ENCODE data around the gene CEBPZ.

Gene CEBPZ

GRCh38 chr2:37231241-37232130 is at the start of gene CEBPZ, which contains the start of gene NDUFAF7:
Gene CEBPZ (minus strand): TSS chr2:37231596. CDS start chr2:37231567, 29 bp downstream.
Gene NDUFAF7 (plus strand): TSS chr2:37231658. CDS start chr2:37231706, 48 bp downstream.
- Histone ChIP-seq H3K4me1 (ENCODE audit: control insufficient read depth in 5 of 5, insufficient read depth in 5 of 5, low read length in 5 of 5) (peaks cover 8 to 33% (median 29%) of the 10 kb centered on the region in 5 donors), H3K9ac (ENCODE audit: low read length in 5 of 5) (peak within 1 kb of the TSS; percentile 84 to 97 (median 95)), H3K4me3 (ENCODE audit: low read depth in 1 of 5, low read length in 5 of 5) (peak within 1 kb of the TSS; percentile 91 to 96 (median 95)), H3K27ac (ENCODE audit: low read depth, low read length) (peak within 1 kb of the TSS; percentile 91), H3K36me3 (ENCODE audit: control insufficient read depth in 5 of 5, insufficient read depth in 5 of 5, low read length in 5 of 5) (peaks cover 13 to 21% (median 16%) of the 10 kb centered on the region in 5 donors), H3K9me3 (ENCODE audit: control insufficient read depth in 5 of 5, low read length in 5 of 5) (no peaks in the 10 kb centered on the region), H3K27me3 (ENCODE audit: control insufficient read depth in 5 of 5, insufficient read depth in 4 of 5, low read length in 5 of 5) (no peaks in the 10 kb centered on the region)

GRCh38 chr2:37276291-37276690 is 44.9 kb upstream of the CEBPZ start:
- H3K36me3 ChIP-seq (ENCODE audit: control insufficient read depth in 5 of 5, insufficient read depth in 5 of 5, low read length in 5 of 5): peaks cover 44 to 53% (median 47%) of the 10 kb centered on the region in 5 donors
- H3K9ac ChIP-seq (ENCODE audit: low read length in 5 of 5): no peak overlapping the region
- no peak overlapping the region for H3K27ac ChIP-seq (ENCODE audit: low read depth, low read length)
- H3K4me3 ChIP-seq (ENCODE audit: low read depth in 1 of 5, low read length in 5 of 5): no peak overlapping the region
- H3K9me3 ChIP-seq (ENCODE audit: control insufficient read depth in 5 of 5, low read length in 5 of 5): no peaks in the 10 kb centered on the region
- H3K4me1 ChIP-seq (ENCODE audit: control insufficient read depth in 5 of 5, insufficient read depth in 5 of 5, low read length in 5 of 5): peaks cover 0 to 7% (median 0%) of the 10 kb centered on the region in 5 donors
- no peaks in the 10 kb centered on the region for H3K27me3 ChIP-seq (ENCODE audit: control insufficient read depth in 5 of 5, insufficient read depth in 4 of 5, low read length in 5 of 5)

DNA sequence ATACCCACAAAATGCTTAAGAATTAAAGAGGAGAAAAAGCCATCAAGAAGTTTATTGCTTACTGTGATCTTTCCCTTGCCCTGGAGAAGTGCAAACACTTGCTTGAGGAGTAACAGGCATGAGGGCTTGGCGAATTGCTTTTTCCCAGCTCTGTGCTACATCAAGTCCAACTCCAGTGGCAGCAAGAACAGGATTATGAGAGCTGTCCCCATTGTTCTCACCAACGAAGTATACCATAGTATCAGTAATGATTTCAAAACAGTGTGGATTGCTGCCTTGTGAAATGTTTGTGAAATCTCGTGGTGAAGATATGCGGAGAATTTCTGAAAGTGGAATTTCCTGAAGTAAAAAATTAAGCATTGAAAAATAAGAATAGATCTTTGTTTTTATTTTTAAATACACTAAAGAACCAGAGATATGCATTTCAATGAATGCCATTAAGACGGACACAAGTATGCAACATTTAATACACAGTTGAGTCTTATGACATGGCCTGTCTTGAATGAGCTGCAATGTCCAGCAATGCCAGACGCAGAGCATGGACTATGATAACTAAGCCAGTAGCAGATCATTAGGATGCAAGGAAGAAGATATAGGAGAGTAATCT is 43.1 kb upstream of the CEBPZ start:
- Histone ChIP-seq H3K36me3 (ENCODE audit: control insufficient read depth in 5 of 5, insufficient read depth in 5 of 5, low read length in 5 of 5) (peaks cover 40 to 58% (median 46%) of the 10 kb centered on the region in 5 donors), H3K4me1 (ENCODE audit: control insufficient read depth in 5 of 5, insufficient read depth in 5 of 5, low read length in 5 of 5) (peaks cover 0 to 7% (median 0%) of the 10 kb centered on the region in 5 donors)

DNA sequence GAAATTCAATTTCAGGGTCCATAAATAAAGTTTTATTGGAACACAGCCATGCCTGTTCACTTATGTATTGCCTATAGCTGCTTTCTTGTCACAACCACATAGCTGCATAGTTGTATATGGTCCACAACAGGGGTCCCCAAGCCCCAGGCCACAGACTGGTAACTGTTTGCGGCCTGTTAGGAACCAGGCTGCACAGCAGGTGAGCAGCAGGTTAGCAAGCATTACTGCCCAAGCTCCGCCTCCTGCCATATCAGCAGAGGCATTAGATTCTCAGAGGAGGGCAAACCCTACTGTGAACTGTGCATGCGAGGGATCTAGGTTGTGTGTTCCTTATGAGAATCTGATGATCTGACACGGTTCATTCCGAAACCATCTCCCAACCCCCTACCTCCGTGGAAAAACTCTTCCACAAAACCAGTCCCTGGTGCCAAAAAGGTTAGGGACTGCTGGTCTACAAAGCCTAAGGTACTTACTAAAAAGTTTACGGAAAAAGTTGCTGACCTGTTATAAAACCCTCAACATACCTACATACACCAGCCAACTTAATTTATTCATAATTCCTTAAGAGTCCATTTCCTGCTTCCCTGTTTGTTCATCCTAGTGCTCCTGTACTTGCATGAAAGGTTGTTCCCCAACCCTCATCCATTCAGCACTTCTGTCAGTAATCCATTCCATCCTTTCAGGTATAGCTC is 40.1 kb upstream of the CEBPZ start:
- H3K4me3 ChIP-seq (ENCODE audit: low read depth in 1 of 5, low read length in 5 of 5): no peak overlapping the region
- H3K4me1 ChIP-seq (ENCODE audit: control insufficient read depth in 5 of 5, insufficient read depth in 5 of 5, low read length in 5 of 5): peaks cover 0 to 7% (median 0%) of the 10 kb centered on the region in 5 donors
- H3K9me3 ChIP-seq (ENCODE audit: control insufficient read depth in 5 of 5, low read length in 5 of 5): no peaks in the 10 kb centered on the region
- no peak overlapping the region for H3K27ac ChIP-seq (ENCODE audit: low read depth, low read length)
- no peaks in the 10 kb centered on the region for H3K27me3 ChIP-seq (ENCODE audit: control insufficient read depth in 5 of 5, insufficient read depth in 4 of 5, low read length in 5 of 5)
- peaks cover 42 to 65% (median 52%) of the 10 kb centered on the region in 5 donors for H3K36me3 ChIP-seq (ENCODE audit: control insufficient read depth in 5 of 5, insufficient read depth in 5 of 5, low read length in 5 of 5)
- H3K9ac ChIP-seq (ENCODE audit: low read length in 5 of 5): no peak overlapping the region

More for the DNA sequence above, 43.1 kb upstream of the CEBPZ start:
- Histone ChIP-seq H3K9ac (ENCODE audit: low read length in 5 of 5) (no peak overlapping the region), H3K4me3 (ENCODE audit: low read depth in 1 of 5, low read length in 5 of 5) (no peak overlapping the region), H3K27me3 (ENCODE audit: control insufficient read depth in 5 of 5, insufficient read depth in 4 of 5, low read length in 5 of 5) (no peaks in the 10 kb centered on the region), H3K27ac (ENCODE audit: low read depth, low read length) (no peak overlapping the region), H3K9me3 (ENCODE audit: control insufficient read depth in 5 of 5, low read length in 5 of 5) (no peaks in the 10 kb centered on the region)

- Histone ChIP-seq H3K4me3 (ENCODE audit: low read depth in 1 of 5, low read length in 5 of 5) (no peak overlapping the region), H3K36me3 (ENCODE audit: control insufficient read depth in 5 of 5, insufficient read depth in 5 of 5, low read length in 5 of 5) (peaks cover 40 to 61% (median 51%) of the 10 kb centered on the region in 5 donors), H3K27ac (ENCODE audit: low read depth, low read length) (no peak overlapping the region)
Measured at GRCh38 chr2:37268111-37268510, 36.7 kb upstream of the CEBPZ start.

GRCh38 chr2:37267685-37268084 is 36.3 kb upstream of the CEBPZ start:
- Histone ChIP-seq H3K9me3 (ENCODE audit: control insufficient read depth in 5 of 5, low read length in 5 of 5) (no peaks in the 10 kb centered on the region), H3K27me3 (ENCODE audit: control insufficient read depth in 5 of 5, insufficient read depth in 4 of 5, low read length in 5 of 5) (no peaks in the 10 kb centered on the region), H3K27ac (ENCODE audit: low read depth, low read length) (no peak overlapping the region), H3K9ac (ENCODE audit: low read length in 5 of 5) (no peak overlapping the region), H3K4me1 (ENCODE audit: control insufficient read depth in 5 of 5, insufficient read depth in 5 of 5, low read length in 5 of 5) (no peaks in the 10 kb centered on the region), H3K36me3 (ENCODE audit: control insufficient read depth in 5 of 5, insufficient read depth in 5 of 5, low read length in 5 of 5) (peaks cover 37 to 60% (median 49%) of the 10 kb centered on the region in 5 donors), H3K4me3 (ENCODE audit: low read depth in 1 of 5, low read length in 5 of 5) (no peak overlapping the region)

More at GRCh38 chr2:37268111-37268510, 36.7 kb upstream of the CEBPZ start:
- H3K9me3 ChIP-seq (ENCODE audit: control insufficient read depth in 5 of 5, low read length in 5 of 5): no peaks in the 10 kb centered on the region
- no peaks in the 10 kb centered on the region for H3K4me1 ChIP-seq (ENCODE audit: control insufficient read depth in 5 of 5, insufficient read depth in 5 of 5, low read length in 5 of 5)
- H3K27me3 ChIP-seq (ENCODE audit: control insufficient read depth in 5 of 5, insufficient read depth in 4 of 5, low read length in 5 of 5): no peaks in the 10 kb centered on the region
- no peak overlapping the region for H3K9ac ChIP-seq (ENCODE audit: low read length in 5 of 5)

- Histone ChIP-seq H3K4me1 (ENCODE audit: control insufficient read depth in 5 of 5, insufficient read depth in 5 of 5, low read length in 5 of 5) (peaks cover 0 to 2% (median 0%) of the 10 kb centered on the region in 5 donors), H3K36me3 (ENCODE audit: control insufficient read depth in 5 of 5, insufficient read depth in 5 of 5, low read length in 5 of 5) (peaks cover 25 to 41% (median 35%) of the 10 kb centered on the region in 5 donors), H3K27me3 (ENCODE audit: control insufficient read depth in 5 of 5, insufficient read depth in 4 of 5, low read length in 5 of 5) (no peaks in the 10 kb centered on the region), H3K27ac (ENCODE audit: low read depth, low read length) (no peak overlapping the region), H3K9ac (ENCODE audit: low read length in 5 of 5) (no peak overlapping the region), H3K4me3 (ENCODE audit: low read depth in 1 of 5, low read length in 5 of 5) (no peak overlapping the region), H3K9me3 (ENCODE audit: control insufficient read depth in 5 of 5, low read length in 5 of 5) (no peaks in the 10 kb centered on the region)
Measured at GRCh38 chr2:37263839-37264238, 32.4 kb upstream of the CEBPZ start.

GRCh38 chr2:37262522-37262921 is 31.1 kb upstream of the CEBPZ start:
- Histone ChIP-seq H3K9me3 (ENCODE audit: control insufficient read depth in 5 of 5, low read length in 5 of 5) (no peaks in the 10 kb centered on the region), H3K4me3 (ENCODE audit: low read depth in 1 of 5, low read length in 5 of 5) (no peak overlapping the region), H3K36me3 (ENCODE audit: control insufficient read depth in 5 of 5, insufficient read depth in 5 of 5, low read length in 5 of 5) (peaks cover 27 to 40% (median 35%) of the 10 kb centered on the region in 5 donors), H3K27me3 (ENCODE audit: control insufficient read depth in 5 of 5, insufficient read depth in 4 of 5, low read length in 5 of 5) (no peaks in the 10 kb centered on the region), H3K9ac (ENCODE audit: low read length in 5 of 5) (no peak overlapping the region), H3K4me1 (ENCODE audit: control insufficient read depth in 5 of 5, insufficient read depth in 5 of 5, low read length in 5 of 5) (peaks cover 0 to 2% (median 0%) of the 10 kb centered on the region in 5 donors), H3K27ac (ENCODE audit: low read depth, low read length) (no peak overlapping the region)

GRCh38 chr2:37250869-37251740 is 19.7 kb upstream of the CEBPZ start:
- Histone ChIP-seq H3K36me3 (ENCODE audit: control insufficient read depth in 5 of 5, insufficient read depth in 5 of 5, low read length in 5 of 5) (peaks cover 44 to 85% (median 66%) of the 10 kb centered on the region in 5 donors), H3K27ac (ENCODE audit: low read depth, low read length) (no peak overlapping the region)

More at GRCh38 chr2:37250869-37251740, 19.7 kb upstream of the CEBPZ start:
- Histone ChIP-seq H3K4me3 (ENCODE audit: low read depth in 1 of 5, low read length in 5 of 5) (no peak overlapping the region), H3K9me3 (ENCODE audit: control insufficient read depth in 5 of 5, low read length in 5 of 5) (no peaks in the 10 kb centered on the region), H3K9ac (ENCODE audit: low read length in 5 of 5) (no peak overlapping the region), H3K4me1 (ENCODE audit: control insufficient read depth in 5 of 5, insufficient read depth in 5 of 5, low read length in 5 of 5) (no peaks in the 10 kb centered on the region), H3K27me3 (ENCODE audit: control insufficient read depth in 5 of 5, insufficient read depth in 4 of 5, low read length in 5 of 5) (no peaks in the 10 kb centered on the region)
